ENCODE data around the gene POLR3A. TPM values are rescaled to one million over a fixed set of nuclear protein-coding genes. Genes with fewer than 3 reads are reported as not detected.

Gene POLR3A
- total RNA-seq, 6 donors from 2014 or later = 10.5 to 18.9 (median 11.0) TPM

DNA sequence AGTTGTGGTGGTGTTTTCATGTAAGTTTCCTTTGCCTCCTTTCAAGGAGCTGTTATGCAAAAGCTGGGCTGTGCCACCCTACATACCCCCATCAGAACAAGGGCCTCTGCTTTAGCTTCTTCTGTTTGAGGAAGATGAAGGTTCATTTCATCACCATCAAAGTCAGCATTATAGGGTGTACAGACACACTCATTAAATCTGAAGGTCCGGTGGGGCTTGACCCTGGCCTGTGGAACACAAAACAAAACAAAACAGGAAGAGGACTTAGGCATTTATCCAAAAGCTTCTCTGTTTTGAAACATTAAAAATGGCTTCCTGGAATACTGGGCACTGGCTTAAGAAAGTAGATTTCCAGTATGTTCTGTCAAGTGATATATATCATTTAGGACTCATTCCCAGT is 15.8 kb downstream of the POLR3A start:
- no peak overlapping the region for H3K4me3 ChIP-seq
- H3K27me3 ChIP-seq = no peaks in the 10 kb centered on the region
- ATAC-seq (ENCODE audit: low FRiP score in 2 of 2) (no peak), DNase-seq (no peak)
- 40 to 68% methylated on average over 1 of the region's 1 CpG for WGBS, 2 donors
- no peak overlapping the region for H3K27ac ChIP-seq
- peaks cover 31 to 99% (median 88%) of the 10 kb centered on the region in 4 donors for H3K36me3 ChIP-seq
- H3K9me3 ChIP-seq = no peaks in the 10 kb centered on the region
- TF ChIP-seq POLR2AphosphoS5 (IDR thresholded peaks at IDR 0.05) = no peak
- no peak for TF ChIP-seq EP300 (IDR thresholded peaks at IDR 0.05)
- TF ChIP-seq, protein P1, sequence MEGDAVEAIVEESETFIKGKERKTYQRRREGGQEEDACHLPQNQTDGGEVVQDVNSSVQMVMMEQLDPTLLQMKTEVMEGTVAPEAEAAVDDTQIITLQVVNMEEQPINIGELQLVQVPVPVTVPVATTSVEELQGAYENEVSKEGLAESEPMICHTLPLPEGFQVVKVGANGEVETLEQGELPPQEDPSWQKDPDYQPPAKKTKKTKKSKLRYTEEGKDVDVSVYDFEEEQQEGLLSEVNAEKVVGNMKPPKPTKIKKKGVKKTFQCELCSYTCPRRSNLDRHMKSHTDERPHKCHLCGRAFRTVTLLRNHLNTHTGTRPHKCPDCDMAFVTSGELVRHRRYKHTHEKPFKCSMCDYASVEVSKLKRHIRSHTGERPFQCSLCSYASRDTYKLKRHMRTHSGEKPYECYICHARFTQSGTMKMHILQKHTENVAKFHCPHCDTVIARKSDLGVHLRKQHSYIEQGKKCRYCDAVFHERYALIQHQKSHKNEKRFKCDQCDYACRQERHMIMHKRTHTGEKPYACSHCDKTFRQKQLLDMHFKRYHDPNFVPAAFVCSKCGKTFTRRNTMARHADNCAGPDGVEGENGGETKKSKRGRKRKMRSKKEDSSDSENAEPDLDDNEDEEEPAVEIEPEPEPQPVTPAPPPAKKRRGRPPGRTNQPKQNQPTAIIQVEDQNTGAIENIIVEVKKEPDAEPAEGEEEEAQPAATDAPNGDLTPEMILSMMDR (IDR thresholded peaks at IDR 0.05) = no peak
- TF ChIP-seq POLR2A (IDR thresholded peaks at IDR 0.05) = no peak
- no peaks in the 10 kb centered on the region for H3K4me1 ChIP-seq

DNA sequence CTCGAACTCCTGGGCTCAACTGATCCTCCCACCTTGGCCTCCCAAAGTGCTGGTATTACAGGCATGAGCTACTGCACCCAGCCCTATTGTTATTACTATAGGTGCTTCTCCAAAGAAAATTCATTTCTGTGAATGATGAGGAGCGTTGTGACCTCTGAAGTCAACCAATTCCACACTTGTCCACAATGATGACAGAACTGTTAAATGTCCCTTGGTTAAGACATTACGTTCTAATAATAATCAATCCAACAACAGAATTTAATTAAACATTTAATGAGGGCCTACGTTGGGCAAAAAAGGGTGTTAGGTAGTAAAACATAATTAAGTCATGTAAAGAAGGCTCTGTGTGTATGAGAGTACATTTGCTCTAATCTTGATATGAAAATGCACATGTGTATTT is 18.2 kb downstream of the POLR3A start:
- WGBS, 2 donors = 97 to 98% methylated on average over 4 of the region's 4 CpGs
- no peaks in the 10 kb centered on the region for H3K9me3 ChIP-seq
- H3K4me1 ChIP-seq = no peaks in the 10 kb centered on the region
- H3K4me3 ChIP-seq = no peak overlapping the region
- DNase-seq = no peak
- H3K27ac ChIP-seq = no peak overlapping the region
- no peaks in the 10 kb centered on the region for H3K27me3 ChIP-seq
- TF ChIP-seq EP300 (IDR thresholded peaks at IDR 0.05) (no peak), POLR2A (IDR thresholded peaks at IDR 0.05) (no peak), POLR2AphosphoS5 (IDR thresholded peaks at IDR 0.05) (no peak)
- TF ChIP-seq, protein P1 (IDR thresholded peaks at IDR 0.05) = no peak
- peaks cover 21 to 99% (median 86%) of the 10 kb centered on the region in 4 donors for H3K36me3 ChIP-seq
- no peak for ATAC-seq (ENCODE audit: low FRiP score in 2 of 2)

DNA sequence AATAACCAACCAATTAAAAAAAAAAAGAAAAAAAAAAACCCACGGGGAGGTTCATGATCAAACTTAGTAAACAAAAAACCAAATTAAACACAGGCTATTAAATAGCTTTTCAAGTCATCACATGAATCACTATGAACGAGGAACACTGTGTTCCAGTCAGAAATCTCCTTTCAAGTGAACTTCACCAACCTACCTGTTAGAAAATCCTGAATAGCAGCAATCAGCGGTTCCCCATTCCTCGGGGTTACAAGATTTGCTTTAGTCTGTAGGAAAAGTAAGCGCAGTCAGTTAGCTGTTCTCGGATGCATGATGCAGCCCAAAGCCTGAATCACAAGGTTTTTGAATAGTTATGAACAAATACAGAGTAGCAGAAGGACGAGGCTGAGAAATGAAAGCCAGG is 19.0 kb downstream of the POLR3A start:
- no peak overlapping the region for H3K27ac ChIP-seq
- H3K9me3 ChIP-seq = no peaks in the 10 kb centered on the region
- peaks cover 22 to 99% (median 86%) of the 10 kb centered on the region in 4 donors for H3K36me3 ChIP-seq
- DNase-seq (no peak), ATAC-seq (ENCODE audit: low FRiP score in 2 of 2) (no peak)
- no peak for TF ChIP-seq EP300 (IDR thresholded peaks at IDR 0.05)
- TF ChIP-seq, protein P1 (IDR thresholded peaks at IDR 0.05) = no peak
- WGBS, 2 donors = 79 to 84% methylated on average over 7 of the region's 7 CpGs
- no peak overlapping the region for H3K4me3 ChIP-seq
- H3K27me3 ChIP-seq = no peaks in the 10 kb centered on the region
- no peaks in the 10 kb centered on the region for H3K4me1 ChIP-seq

DNA sequence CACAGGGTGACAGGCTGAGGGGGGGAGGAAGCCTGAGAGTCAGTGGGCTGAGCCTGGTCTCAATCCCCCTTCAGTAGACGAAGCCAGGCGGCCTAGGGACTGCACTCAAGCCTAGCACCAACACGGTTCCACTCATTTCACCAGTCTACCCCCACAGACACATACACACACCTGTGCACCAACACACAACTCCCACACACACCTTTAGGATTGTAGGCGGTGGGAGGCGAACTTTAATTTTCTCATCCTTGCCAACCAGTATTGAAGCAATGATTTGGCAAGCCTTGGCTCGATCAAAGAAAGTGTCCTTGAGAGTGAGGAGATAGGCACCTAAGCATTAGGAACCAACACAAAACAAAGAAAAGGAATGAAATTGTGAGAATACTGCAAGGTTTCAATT is 19.7 kb downstream of the POLR3A start:
- H3K9me3 ChIP-seq = no peaks in the 10 kb centered on the region
- ATAC-seq (ENCODE audit: low FRiP score in 2 of 2) (no peak), DNase-seq (no peak)
- H3K4me3 ChIP-seq = no peak overlapping the region
- no peaks in the 10 kb centered on the region for H3K27me3 ChIP-seq
- no peak overlapping the region for H3K27ac ChIP-seq
- 97% methylated on average over 6 of the region's 6 CpGs for WGBS, 2 donors
- H3K36me3 ChIP-seq = peaks cover 28 to 99% (median 87%) of the 10 kb centered on the region in 4 donors
- H3K4me1 ChIP-seq = no peaks in the 10 kb centered on the region
- no peak for TF ChIP-seq EP300 (IDR thresholded peaks at IDR 0.05)

DNA sequence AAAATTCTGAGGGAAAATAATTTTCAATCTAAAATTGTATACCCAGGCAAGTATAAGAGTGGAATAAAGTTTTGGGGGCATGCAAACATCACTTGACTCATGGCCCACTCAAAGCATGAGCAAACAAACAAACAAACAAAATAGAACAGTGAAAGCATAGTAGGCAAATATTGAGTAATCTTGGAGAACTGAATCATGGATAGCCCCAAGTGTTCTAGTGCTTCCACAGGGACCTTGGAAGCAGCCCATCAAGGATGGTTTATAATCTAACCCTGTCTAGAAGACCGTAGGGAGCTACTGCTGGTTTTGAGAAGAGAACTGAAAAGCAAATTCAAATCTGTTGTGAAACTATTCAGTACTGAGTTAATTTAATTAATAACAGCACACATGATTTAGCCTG is 22.1 kb downstream of the POLR3A start:
- Histone ChIP-seq H3K36me3 (peaks cover 39 to 99% (median 88%) of the 10 kb centered on the region in 4 donors), H3K4me1 (no peaks in the 10 kb centered on the region), H3K27ac (no peak overlapping the region), H3K27me3 (no peaks in the 10 kb centered on the region), H3K9me3 (no peaks in the 10 kb centered on the region), H3K4me3 (no peak overlapping the region)
- DNase-seq (no peak), ATAC-seq (ENCODE audit: low FRiP score in 2 of 2) (no peak)
- WGBS, 2 donors = 71 to 81% methylated on average over 1 of the region's 1 CpG
- TF ChIP-seq EP300 (IDR thresholded peaks at IDR 0.05) (no peak), POLR2AphosphoS5 (IDR thresholded peaks at IDR 0.05) (no peak)
- TF ChIP-seq, protein P1 (IDR thresholded peaks at IDR 0.05) = no peak

All from upper lobe of left lung (tissue), 6 donors.